Mesodermal cell (in vitro differentiated cells): ENCODE measurements around the gene CHCHD4.

Experiments
- H3K27ac ChIP-seq: 2 replicates; pipeline ENCODE4 v1.7.0; 2013; ENCODE audit warnings: mild to moderate bottlenecking, low read depth, low read length, moderate library complexity; ENCODE audit not compliant: severe bottlenecking
- H3K36me3 ChIP-seq: 2 replicates; pipeline ENCODE4 v1.7.1; 2013; ENCODE audit warnings: mild to moderate bottlenecking, low read length, moderate library complexity; ENCODE audit not compliant: control insufficient read depth, insufficient read depth
- H3K4me1 ChIP-seq: one replicate; pipeline ENCODE4 v1.7.1; 2013; ENCODE audit warnings: mild to moderate bottlenecking, low read length; ENCODE audit not compliant: insufficient read depth, control insufficient read depth, poor library complexity, severe bottlenecking
- H3K4me3 ChIP-seq: 2 replicates; pipeline ENCODE4 v1.7.0; 2013; ENCODE audit warnings: low read length, control low read depth, mild to moderate bottlenecking; ENCODE audit not compliant: insufficient read depth, poor library complexity, severe bottlenecking; ENCODE audit errors: extremely low read depth
- H3K9me3 ChIP-seq: 2 replicates; pipeline ENCODE4 v1.7.1; 2013; ENCODE audit warnings: mild to moderate bottlenecking, low read length, moderate library complexity; ENCODE audit not compliant: control insufficient read depth
- WGBS, 2 experiments: methylation state at CpG; one replicate each; pipeline ENCODE4 v1.1.5; 2013; ENCODE audit warnings: missing lambda C conversion rate in 2 of 2; ENCODE audit not compliant: insufficient coverage in 2 of 2; 5-methylcytosine and 5-hydroxymethylcytosine counted together

The CHCHD4 gene

DNA sequence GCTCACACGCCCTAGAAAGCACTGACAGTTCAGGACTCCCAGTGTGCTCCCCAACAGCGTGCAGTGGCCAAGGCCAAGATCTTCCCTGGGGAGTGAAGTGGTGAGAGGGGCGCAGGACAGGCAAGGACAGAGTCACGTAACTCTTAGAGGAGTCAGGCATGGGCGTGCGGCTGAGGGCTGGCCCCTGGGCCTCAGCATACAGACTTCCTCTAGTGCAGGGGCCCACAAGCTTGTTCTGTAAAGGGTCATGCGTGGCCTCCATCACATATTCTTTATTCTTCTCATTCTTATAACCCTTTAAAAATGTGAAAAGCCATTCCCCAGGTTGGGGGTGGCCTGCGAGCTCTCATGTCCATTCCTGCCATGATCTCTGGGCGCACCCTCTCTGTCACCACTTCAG is 25.4 kb upstream of the CHCHD4 start:
- Histone ChIP-seq H3K4me1 (peaks cover 24% of the 10 kb centered on the region), H3K27ac (no peak overlapping the region), H3K4me3 (no peak overlapping the region), H3K36me3 (peaks cover 74% of the 10 kb centered on the region), H3K9me3 (no peaks in the 10 kb centered on the region)
- WGBS, 2 experiments, result 93% methylated on average over 8 to 9 of the region's 9 CpGs

DNA sequence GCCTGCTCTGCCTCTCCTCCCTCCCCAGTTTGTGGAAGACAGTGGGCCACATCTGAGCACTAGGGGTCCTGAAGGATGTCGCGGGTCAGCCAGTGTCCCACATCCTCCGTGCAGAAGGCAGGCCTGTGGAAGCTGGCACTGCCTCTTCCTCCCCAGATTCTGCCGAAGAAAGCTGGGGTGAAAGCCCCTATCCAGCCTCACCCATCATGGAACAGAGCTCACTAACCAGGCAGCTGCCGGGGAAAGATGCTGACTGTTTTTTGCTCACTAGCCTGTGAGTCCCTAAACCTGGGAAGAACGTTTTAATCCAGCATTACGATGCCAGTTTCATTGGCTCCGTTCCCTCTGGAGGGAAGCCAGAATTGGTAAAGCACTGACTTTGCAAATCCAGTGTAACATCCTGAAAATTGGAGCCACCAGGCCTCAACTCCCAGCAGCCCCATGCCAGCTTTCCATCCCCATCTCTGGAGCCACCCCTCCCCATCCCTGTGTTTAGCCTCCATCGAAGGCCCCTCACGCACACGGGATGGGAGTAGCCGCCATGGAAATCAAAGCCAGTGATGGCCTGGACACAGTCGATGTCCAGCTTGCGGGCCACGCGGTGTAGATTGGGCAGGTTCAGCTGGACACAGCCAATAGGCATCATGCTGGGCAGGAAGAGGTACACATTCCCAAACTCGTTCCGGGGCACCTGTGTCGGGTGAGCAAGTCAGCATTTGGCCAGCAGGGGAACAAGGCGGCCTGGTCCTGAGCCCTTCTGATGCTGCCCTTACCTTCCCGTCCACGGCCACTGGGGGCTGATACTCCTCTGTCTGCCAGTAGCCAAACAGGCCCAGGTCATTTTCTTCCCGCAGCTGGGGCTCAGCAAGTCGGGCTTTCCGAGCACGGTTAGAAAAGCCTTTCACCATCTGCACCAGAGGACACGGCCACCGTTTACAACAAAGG is 23.6 kb upstream of the CHCHD4 start:
- Histone ChIP-seq H3K9me3 (no peaks in the 10 kb centered on the region), H3K36me3 (peaks cover 56% of the 10 kb centered on the region), H3K4me3 (no peak overlapping the region), H3K4me1 (peaks cover 37% of the 10 kb centered on the region), H3K27ac (no peak overlapping the region)
- 80 to 81% methylated on average over 26 to 27 of the region's 28 CpGs for WGBS, 2 experiments

DNA sequence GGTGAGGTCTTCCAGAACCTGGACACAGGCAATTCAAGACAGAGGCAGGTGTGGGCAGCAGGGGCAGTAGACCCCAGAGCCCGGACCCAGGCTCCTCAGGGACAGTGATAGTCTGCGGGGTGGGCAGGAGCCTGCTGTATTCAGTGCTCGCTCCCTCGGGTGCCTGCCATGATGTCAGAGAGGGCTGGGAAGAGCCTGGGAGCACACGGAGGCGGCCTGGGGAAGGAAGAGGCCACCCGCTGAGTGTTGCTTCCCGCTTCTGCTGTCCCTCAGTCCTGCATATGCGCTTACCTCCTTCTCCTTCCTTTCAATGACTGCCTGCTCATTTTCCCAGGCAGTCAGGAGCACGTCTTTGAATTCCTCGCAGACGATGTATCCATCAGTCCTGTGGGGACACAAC is 22.9 kb upstream of the CHCHD4 start:
- H3K36me3 ChIP-seq, result peaks cover 52% of the 10 kb centered on the region
- peaks cover 44% of the 10 kb centered on the region for H3K4me1 ChIP-seq
- WGBS, 2 experiments, result 69 to 81% methylated on average over 9 to 11 of the region's 12 CpGs

DNA sequence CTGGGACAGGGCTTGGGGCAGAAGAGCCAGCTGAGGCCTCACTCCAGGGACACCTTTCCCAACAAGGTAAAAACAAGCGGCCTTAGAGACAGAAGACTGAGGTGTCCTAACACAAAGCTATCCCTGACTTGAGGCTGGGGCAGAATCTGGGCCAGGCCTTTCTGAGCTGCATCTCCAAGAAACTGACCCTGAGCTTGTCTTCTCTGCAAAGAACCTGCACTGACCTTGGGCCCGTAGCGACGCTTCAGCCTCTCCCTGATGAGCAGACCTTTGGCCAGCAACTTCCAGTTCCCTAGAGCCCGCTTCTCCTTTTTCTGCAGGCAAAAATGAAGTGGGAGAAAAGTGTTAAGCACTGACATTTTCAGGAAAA is 22.4 kb upstream of the CHCHD4 start:
- Histone ChIP-seq H3K27ac (no peak overlapping the region), H3K36me3 (peaks cover 52% of the 10 kb centered on the region), H3K4me3 (no peak overlapping the region), H3K4me1 (peaks cover 50% of the 10 kb centered on the region), H3K9me3 (no peaks in the 10 kb centered on the region)
- 95 to 100% methylated on average over 1 to 4 of the region's 5 CpGs for WGBS, 2 experiments

More for the DNA sequence above, 22.9 kb upstream of the CHCHD4 start:
- H3K9me3 ChIP-seq, result no peaks in the 10 kb centered on the region
- H3K4me3 ChIP-seq, result no peak overlapping the region
- no peak overlapping the region for H3K27ac ChIP-seq

DNA sequence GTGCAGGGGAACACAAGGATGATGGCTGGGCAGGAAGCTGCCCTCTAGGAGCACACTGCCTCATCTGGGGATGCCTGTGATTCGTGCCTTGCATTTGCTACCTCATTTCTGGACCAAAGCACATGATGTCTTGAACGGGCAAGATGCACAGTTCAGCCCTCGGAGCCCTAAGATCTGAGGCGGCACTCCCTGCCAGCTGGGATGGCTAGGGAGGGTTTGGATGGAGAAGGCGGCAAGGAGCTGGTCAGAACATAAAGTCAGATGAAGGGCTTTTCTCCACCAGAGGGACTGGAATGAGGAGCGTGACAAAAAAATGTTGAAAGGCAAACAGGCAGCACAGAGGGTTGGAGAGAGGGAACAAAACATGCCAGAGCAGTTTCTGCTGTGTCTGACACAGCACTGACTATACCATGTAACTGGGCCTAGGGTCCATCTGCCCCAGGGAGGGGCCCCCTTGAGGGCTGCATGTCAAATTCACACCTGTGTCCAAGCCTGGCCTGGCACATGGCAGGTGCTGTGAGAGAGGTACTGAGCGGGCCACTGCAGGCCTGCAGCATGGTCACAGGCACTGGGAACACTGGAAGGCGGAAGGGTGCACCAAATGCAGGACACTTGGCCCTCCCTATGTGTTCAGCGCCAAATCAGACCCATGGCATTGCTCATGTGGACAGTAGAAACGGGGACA is 21.9 kb upstream of the CHCHD4 start:
- Histone ChIP-seq H3K4me3 (no peak overlapping the region), H3K27ac (no peak overlapping the region), H3K36me3 (peaks cover 52% of the 10 kb centered on the region), H3K9me3 (no peaks in the 10 kb centered on the region), H3K4me1 (peaks cover 55% of the 10 kb centered on the region)
- WGBS, 2 experiments, result 93 to 98% methylated on average over 8 to 10 of the region's 10 CpGs

DNA sequence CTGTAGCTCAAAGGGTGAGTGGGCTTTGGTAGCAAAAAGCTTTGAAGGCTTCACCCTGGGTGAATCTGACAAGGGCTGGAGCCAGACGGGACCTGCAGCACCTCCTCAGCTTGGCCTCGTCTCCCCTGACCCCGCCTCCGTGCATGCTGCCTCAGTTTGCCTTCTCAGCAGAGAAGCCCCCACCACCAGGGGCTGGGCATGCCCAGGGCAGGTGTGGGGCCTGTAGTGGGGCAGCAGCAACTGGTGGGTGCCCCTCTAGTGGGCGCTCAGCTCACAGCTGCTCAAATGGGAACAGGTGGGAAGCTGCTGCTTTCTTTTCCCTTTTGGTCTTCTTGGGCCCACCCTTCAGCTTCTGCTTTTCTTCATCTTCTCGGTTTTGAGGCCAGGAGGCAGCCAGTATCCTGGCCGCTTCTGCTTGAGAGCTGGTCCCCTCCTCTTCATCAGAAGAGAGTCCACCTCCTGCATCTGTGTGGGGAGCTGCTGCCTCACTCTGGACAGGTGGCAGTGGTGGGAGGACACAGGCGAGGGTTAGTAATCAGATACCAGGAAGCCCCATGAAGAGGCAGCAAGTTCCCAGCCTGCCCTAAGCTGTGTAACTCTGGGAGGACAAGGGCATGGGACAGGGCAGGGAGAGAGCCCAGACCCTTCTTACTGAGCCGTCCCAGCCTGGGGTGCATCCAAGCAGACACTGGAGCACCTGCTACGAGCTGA is 21.2 kb upstream of the CHCHD4 start:
- Histone ChIP-seq H3K4me3 (no peak overlapping the region), H3K4me1 (peaks cover 61% of the 10 kb centered on the region), H3K9me3 (no peaks in the 10 kb centered on the region), H3K36me3 (peaks cover 52% of the 10 kb centered on the region), H3K27ac (peak overlapping the region; percentile 100)
- WGBS, 2 experiments, result 89 to 92% methylated on average over 7 to 9 of the region's 10 CpGs

DNA sequence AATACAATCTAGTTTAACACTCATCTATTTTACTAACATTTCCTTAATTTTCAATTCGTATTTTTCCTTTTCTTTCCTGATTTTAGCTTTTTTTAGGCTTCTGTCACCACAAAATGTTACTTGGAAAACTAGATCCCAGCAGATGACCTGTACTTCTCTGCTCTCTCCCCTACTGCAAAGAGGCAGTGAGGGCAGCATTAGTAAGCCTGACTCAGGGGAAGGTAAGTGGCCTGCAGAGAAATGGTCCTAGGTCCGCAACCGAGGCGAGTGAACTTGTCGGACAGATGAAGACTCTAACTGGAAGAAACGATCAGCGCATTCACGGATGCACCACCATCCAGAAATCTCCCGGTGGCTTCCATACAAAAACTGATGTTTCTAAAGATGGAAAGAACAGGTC is 20.6 kb upstream of the CHCHD4 start:
- Histone ChIP-seq H3K4me3 (no peak overlapping the region), H3K36me3 (peaks cover 58% of the 10 kb centered on the region), H3K9me3 (no peaks in the 10 kb centered on the region), H3K27ac (peak overlapping the region; percentile 100), H3K4me1 (peaks cover 57% of the 10 kb centered on the region)
- WGBS, 2 experiments, result 93 to 97% methylated on average over 8 to 9 of the region's 9 CpGs

DNA sequence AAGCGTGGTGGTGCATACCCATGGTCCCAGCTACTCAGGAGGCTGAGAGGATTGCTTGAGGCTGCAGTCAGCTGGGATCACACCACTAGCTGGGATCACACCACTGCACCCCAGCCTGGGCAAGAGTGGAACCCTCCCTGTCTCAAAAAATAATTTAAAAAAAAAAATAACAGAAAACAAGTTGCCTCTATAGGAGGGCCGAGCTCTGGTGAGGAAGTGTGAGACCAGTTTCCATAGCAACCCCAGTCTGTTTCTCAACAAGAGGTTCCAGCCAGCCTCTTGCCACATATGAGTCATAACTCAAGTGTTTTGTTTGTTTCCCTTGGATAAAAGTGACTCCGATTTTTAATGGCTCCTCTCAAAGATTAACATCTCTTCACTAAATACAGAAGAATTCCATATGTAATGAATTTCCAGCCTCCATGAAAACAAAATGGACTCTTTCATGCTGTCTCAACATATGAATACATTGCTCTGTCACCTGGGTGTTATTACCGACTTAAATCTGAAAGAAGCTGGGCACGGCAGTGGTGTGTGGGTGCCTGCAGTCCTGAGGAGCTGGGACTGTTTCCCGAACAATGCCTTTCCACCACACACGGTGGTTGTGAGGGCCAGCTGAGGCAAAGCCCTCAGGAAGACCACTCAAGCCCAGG is 19.9 kb upstream of the CHCHD4 start:
- 30 to 43% methylated on average over 3 of the region's 7 CpGs for WGBS, 2 experiments
- Histone ChIP-seq H3K4me1 (peaks cover 57% of the 10 kb centered on the region), H3K9me3 (no peaks in the 10 kb centered on the region), H3K27ac (peak overlapping the region; percentile 100), H3K4me3 (no peak overlapping the region), H3K36me3 (peaks cover 64% of the 10 kb centered on the region)

DNA sequence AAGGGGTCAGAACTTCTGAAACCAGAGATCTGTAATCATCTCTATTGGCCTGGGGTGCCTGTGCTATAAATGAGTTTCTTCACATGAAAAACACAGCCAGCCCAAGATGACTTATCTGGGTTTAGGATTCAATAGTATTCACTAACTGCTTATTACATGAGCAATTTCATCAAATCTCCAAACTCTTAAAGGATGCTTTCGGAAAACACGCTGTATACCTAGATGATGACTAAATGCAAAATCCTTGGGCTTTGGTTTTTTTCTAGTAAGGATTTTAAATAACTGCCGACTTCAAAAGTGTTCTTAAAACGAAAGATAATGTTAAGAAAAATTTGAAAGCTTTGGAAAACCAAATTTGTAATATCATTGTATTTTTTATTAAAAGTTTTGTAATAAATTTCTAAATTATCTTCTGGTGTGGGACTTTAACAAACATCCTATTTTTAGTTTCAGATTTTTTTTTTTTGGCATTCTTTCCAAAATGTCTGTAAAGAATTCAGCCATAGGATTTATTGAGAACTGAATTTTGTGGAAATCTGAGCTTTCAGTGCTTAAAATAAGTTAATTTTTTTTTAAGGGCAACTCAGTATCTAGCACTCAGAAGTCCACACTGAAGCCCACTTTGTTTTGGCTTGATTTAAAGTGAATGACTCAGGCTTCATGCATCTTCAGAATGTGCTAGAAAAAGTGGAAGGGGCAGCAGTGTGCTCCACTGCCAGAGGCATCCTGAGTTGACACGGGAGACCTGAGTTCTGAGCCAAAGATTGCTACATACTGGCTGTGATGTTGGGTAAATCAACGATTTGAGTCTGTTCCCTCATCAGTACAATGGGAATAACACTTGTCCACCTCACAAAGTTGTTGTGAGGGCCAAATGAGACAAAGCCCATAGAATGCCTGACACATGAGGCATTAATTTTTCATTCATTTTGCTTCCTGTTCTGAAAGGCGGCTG is 18.9 kb upstream of the CHCHD4 start:
- H3K4me1 ChIP-seq, result peaks cover 57% of the 10 kb centered on the region
- peaks cover 72% of the 10 kb centered on the region for H3K36me3 ChIP-seq
- peak overlapping the region; percentile 100 for H3K27ac ChIP-seq
- no peaks in the 10 kb centered on the region for H3K9me3 ChIP-seq
- 57 to 74% methylated on average over 3 to 5 of the region's 7 CpGs for WGBS, 2 experiments
- no peak overlapping the region for H3K4me3 ChIP-seq
